RWPE1 (cell line): ENCODE data around the gene ATPAF2.

Experiments
- CTCF ChIA-PET: fragments of 350-600 bp; sonication (Branson Sonifier 250); formaldehyde crosslinking; extraction: SDS; loops from one replicate; lab custom pipeline; 2021; lab: Yijun Ruan, JAX
- POLR2A ChIA-PET: fragments of 400-600 bp; formaldehyde crosslinking; extraction: SDS; loops from one replicate; lab custom pipeline; 2020; ENCODE audit warnings: antibody characterized with exemption; ENCODE audit not compliant: low non-redundant PET; lab: Yijun Ruan, JAX
- DNase-seq: peaks from one replicate; pipeline ENCODE4 v3.0.0; 2012; ENCODE audit warnings: low spot score
- H3K27ac ChIP-seq: fragments of 450-650 bp; 2 replicates; pipeline ENCODE4 v1.5.1; 2017
- CTCF ChIP-seq: fragments of 450-650 bp; conservative IDR thresholded peaks from 2 replicates; pipeline ENCODE4 v1.5.1; 2017; ENCODE audit warnings: low read depth, mild to moderate bottlenecking

ATPAF2 gene

GRCh38 chr17:18074566-18075272 lies 35.8 kb upstream of the ATPAF2 start:
- POLR2A ChIA-PET = no interaction called here
- CTCF ChIA-PET = no interaction called here
- TF ChIP-seq CTCF = no peak
- DNase-seq = no peak
- H3K27ac ChIP-seq = no peak overlapping the region

GRCh38 chr17:18071751-18072150 lies 32.8 kb upstream of the ATPAF2 start:
- no peak for TF ChIP-seq CTCF
- CTCF ChIA-PET = no interaction called here
- no peak for DNase-seq
- POLR2A ChIA-PET = no interaction called here
- H3K27ac ChIP-seq = no peak overlapping the region

DNA sequence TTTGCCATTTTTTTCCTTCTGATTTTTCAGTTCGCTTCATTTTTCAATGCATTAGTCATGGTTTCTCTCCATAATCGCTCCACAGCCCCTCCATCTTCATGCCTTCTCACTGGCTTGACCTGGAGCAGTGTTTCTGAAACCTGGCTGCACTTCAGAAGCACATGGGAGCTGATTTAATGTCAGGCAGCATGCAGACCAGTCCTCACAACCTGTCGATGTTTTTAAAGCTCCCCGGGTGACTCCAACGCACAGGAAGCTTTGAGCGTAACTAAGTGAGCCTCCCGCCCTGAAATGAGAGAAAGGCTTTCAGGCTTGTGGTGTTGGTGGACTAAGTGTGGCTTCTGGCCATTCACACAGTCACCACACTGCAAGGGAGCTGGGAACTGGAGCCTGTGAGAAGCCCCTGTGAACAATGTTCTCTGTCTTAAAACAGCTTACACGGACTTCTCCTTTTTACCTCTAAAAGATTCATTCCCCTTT lies 31.9 kb upstream of the ATPAF2 start:
- no peak overlapping the region for H3K27ac ChIP-seq
- CTCF ChIA-PET = interaction anchor here (0.6 to 0.7 kb wide), 2 partner anchors 169 to 219 kb away, joined by 3 read pairs; no protein-coding TSS in a partner anchor
- POLR2A ChIA-PET = interaction anchor here (0.5 kb wide), 1 partner anchor 19 kb away, joined by 4 read pairs; no protein-coding TSS in a partner anchor
- no peak for DNase-seq
- TF ChIP-seq CTCF = no peak

DNA sequence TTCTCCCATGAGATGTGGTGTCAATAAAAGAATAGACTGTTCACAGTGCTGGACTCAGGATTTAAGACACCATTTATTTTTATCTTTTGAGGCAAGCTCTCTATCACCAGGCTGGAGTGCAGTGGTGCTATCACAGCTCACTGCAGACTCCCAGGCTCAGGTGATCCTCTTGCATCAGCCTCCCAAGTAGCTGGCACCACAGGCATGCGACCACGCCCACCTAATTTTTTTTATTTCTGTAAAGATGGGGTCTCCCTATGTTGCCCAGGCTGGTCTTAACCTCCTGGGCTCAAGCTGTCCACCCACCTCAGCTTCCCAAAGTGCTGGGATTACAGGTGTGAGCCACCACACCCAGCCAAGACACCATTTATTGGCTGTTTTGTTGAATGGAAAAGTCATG lies 30.1 kb upstream of the ATPAF2 start:
- POLR2A ChIA-PET = no interaction called here
- no peak for DNase-seq
- no peak for TF ChIP-seq CTCF
- CTCF ChIA-PET = interaction anchor here (0.6 to 1.2 kb wide), 2 partner anchors 8 to 209 kb away, joined by 3 read pairs; no protein-coding TSS in a partner anchor
- H3K27ac ChIP-seq = no peak overlapping the region

- ChIA-PET CTCF (no interaction called here), POLR2A (no interaction called here)
- TF ChIP-seq CTCF = no peak
- no peak for DNase-seq
- no peak overlapping the region for H3K27ac ChIP-seq
These were observed 27.9 kb upstream of the ATPAF2 start for GRCh38 chr17:18066866-18067265.

- no peak overlapping the region for H3K27ac ChIP-seq
- ChIA-PET CTCF (no interaction called here), POLR2A (no interaction called here)
- TF ChIP-seq CTCF = no peak
- no peak for DNase-seq
These were observed 26.6 kb upstream of the ATPAF2 start for GRCh38 chr17:18065546-18065945.
